Activated CD8-positive, alpha-beta T cell treated with anti-CD3 and anti-CD28 coated beads, Interleukin-2, amount 10 ng/mL, durations not matched to agents 7 days and 5 days (primary cell): Measurements from ENCODE around the gene ANKRD35. TPM values are rescaled to one million over a fixed set of nuclear protein-coding genes. Genes with fewer than 3 reads are reported as not detected.
A peak's percentile ranks its signal among the peaks of the same experiment; 100 is the strongest.

ENCODE experiments used
- ATAC-seq: fragments of 150-1000 bp; cut with Tn5 transposase; one replicate; pipeline ENCODE4 v1.10.0; 2021; ENCODE audit warnings: moderate library complexity
- CTCF ChIA-PET: fragments of 350-600 bp; sonication (Branson Sonifier 250); formaldehyde crosslinking; loops from one replicate; lab custom pipeline; 2021; ENCODE audit warnings: antibody characterized with exemption; lab: Charles Lee
- POLR2A ChIA-PET: fragments of 350-600 bp; sonication (Branson Sonifier 250); formaldehyde crosslinking; loops from one replicate; lab custom pipeline; 2021; ENCODE audit warnings: antibody characterized with exemption; lab: Charles Lee
- DNase-seq: peaks from one replicate; pipeline ENCODE4 v3.0.0-alpha.2; 2020
- H3K27ac Mint-ChIP-seq: one replicate; pipeline ENCODE4 v1.8.0; 2021; ENCODE audit warnings: mild to moderate bottlenecking, mixed read lengths
- H3K27me3 Mint-ChIP-seq: one replicate; pipeline ENCODE4 v1.8.0; 2021; ENCODE audit warnings: low read depth, mixed read lengths
- H3K36me3 Mint-ChIP-seq: one replicate; pipeline ENCODE4 v1.8.0; 2021; ENCODE audit warnings: low read depth, mixed read lengths
- H3K4me1 Mint-ChIP-seq: one replicate; pipeline ENCODE4 v1.8.0; 2021; ENCODE audit warnings: low read depth, mixed read lengths
- H3K4me3 Mint-ChIP-seq: one replicate; pipeline ENCODE4 v1.8.0; 2021; ENCODE audit warnings: mild to moderate bottlenecking, mixed read lengths
- H3K9me3 Mint-ChIP-seq: one replicate; pipeline ENCODE4 v1.8.0; 2022; ENCODE audit warnings: mixed read lengths; ENCODE audit not compliant: insufficient read depth
- total RNA-seq, 2 experiments: library from RNA; stranded (reverse); gene quantifications; one replicate each; pipeline ENCODE4 v1.2.3, GENCODE V29; 2021

The ANKRD35 gene
- total RNA-seq, 2 experiments from 2014 or later, result 0.76 to 1.1 TPM

DNA sequence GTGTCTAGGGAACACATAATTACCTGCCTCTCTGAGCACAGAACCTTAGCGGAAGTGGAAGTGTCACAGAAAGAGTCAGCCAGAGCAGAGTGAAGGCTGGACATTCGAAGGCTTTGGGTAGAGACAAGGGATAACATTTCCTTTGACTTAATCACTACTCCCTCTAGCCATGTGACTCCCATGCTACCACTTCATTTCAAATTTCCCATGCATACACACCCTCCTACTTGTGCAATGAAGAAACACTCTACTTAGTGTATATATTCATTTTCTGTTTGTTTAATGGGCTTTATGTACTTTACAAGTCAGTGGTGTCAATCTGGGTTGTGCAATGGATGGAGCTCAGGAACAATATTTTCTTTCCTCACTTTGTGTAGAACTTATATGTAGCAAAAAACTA lies 6.9 kb downstream of the ANKRD35 start:
- Mint-ChIP-seq H3K36me3 (no peaks in the 10 kb centered on the region), H3K27ac (no peak overlapping the region), H3K4me1 (no peaks in the 10 kb centered on the region), H3K27me3 (peaks cover 24% of the 10 kb centered on the region), H3K4me3 (no peak overlapping the region), H3K9me3 (no peaks in the 10 kb centered on the region)
- POLR2A ChIA-PET, result interaction anchor here (1.1 to 1.3 kb wide), 2 partner anchors 51 to 80 kb away, joined by 3 to 5 read pairs; partner anchors contain the start of gene LIX1L
- CTCF ChIA-PET, result interaction anchor here (1.1 to 3.7 kb wide), 4 partner anchors 13 to 33 kb away, joined by 4 to 26 read pairs (median 10); partner anchors contain the start of genes ITGA10, NUDT17 and PIAS3
- DNase-seq, result no peak
- ATAC-seq, result no peak

- Mint-ChIP-seq H3K4me1 (peaks cover 2% of the 10 kb centered on the region), H3K27ac (no peak overlapping the region), H3K9me3 (no peaks in the 10 kb centered on the region), H3K4me3 (no peak overlapping the region), H3K27me3 (peaks cover 19% of the 10 kb centered on the region), H3K36me3 (no peaks in the 10 kb centered on the region)
- DNase-seq (no peak), ATAC-seq (no peak)
- ChIA-PET CTCF (interaction anchor here (1.5 to 3.7 kb wide), 3 partner anchors 14 to 32 kb away, joined by 8 to 26 read pairs (median 12); partner anchors contain the start of genes NUDT17 and PIAS3), POLR2A (interaction anchor here (1.3 kb wide), 1 partner anchor 80 kb away, joined by 5 read pairs; the partner anchor contains the start of gene LIX1L)
Observed at GRCh38 chr1:145877923-145878486, 7.7 kb downstream of the ANKRD35 start.

DNA sequence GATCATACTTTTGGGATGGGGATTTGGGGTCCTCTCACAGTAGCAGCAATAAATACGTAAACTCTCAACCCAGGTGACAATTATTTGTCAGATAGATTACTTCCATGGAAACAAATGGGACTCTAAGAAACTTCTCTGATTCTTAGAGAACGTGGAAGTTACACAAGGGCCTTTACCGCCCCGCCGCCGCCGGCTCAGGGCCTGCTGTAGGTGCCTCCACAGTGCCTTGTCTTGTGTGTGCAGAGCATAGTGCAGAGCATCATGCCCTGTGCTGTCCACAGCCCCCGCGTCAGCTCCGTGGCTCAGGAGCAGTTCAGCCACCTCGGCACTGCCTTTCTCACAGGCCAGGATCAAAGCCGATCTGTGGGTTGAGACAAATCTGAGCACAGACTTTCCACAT lies 11.0 kb downstream of the ANKRD35 start:
- H3K4me1 Mint-ChIP-seq, result peaks cover 20% of the 10 kb centered on the region
- H3K27me3 Mint-ChIP-seq, result peaks cover 10% of the 10 kb centered on the region
- ChIA-PET POLR2A (interaction anchor here (1.2 kb wide), 1 partner anchor 18 kb away, joined by 3 read pairs; no protein-coding TSS in a partner anchor), CTCF (interaction anchor here (1.0 to 1.4 kb wide), 3 partner anchors 16 to 29 kb away, joined by 3 to 7 read pairs (median 4); partner anchors contain the start of genes NUDT17 and PIAS3)
- H3K27ac Mint-ChIP-seq, result no peak overlapping the region
- no peak overlapping the region for H3K4me3 Mint-ChIP-seq
- no peaks in the 10 kb centered on the region for H3K36me3 Mint-ChIP-seq
- ATAC-seq, result no peak
- DNase-seq, result no peak
- no peaks in the 10 kb centered on the region for H3K9me3 Mint-ChIP-seq

- H3K36me3 Mint-ChIP-seq, result no peaks in the 10 kb centered on the region
- H3K9me3 Mint-ChIP-seq, result no peaks in the 10 kb centered on the region
- DNase-seq (peak; percentile 59), ATAC-seq (peak; percentile 92)
- H3K4me3 Mint-ChIP-seq, result peak overlapping the region; percentile 67
- H3K4me1 Mint-ChIP-seq, result peaks cover 20% of the 10 kb centered on the region
- ChIA-PET CTCF (interaction anchor here (0.8 to 6.2 kb wide), 15 partner anchors 8 to 163 kb away, joined by 3 to 98 read pairs (median 4); partner anchors contain the start of genes ANKRD34A, ANKRD35, NUDT17 and PIAS3), POLR2A (interaction anchor here (0.6 to 2.7 kb wide), 7 partner anchors 9 to 122 kb away, joined by 3 to 16 read pairs (median 5); partner anchors contain the start of genes PEX11B, PIAS3 and RBM8A)
- H3K27me3 Mint-ChIP-seq, result peaks cover 17% of the 10 kb centered on the region
- H3K27ac Mint-ChIP-seq, result peak overlapping the region; percentile 81
Observed at GRCh38 chr1:145871994-145872924, 13.4 kb downstream of the ANKRD35 start.

- Mint-ChIP-seq H3K27me3 (peaks cover 24% of the 10 kb centered on the region), H3K4me1 (peaks cover 20% of the 10 kb centered on the region), H3K36me3 (no peaks in the 10 kb centered on the region), H3K27ac (no peak overlapping the region), H3K4me3 (no peak overlapping the region), H3K9me3 (no peaks in the 10 kb centered on the region)
- ChIA-PET CTCF (interaction anchor here (1.6 to 6.2 kb wide), 3 partner anchors 9 to 24 kb away, joined by 8 to 98 read pairs (median 10); partner anchors contain the start of genes NUDT17 and PIAS3), POLR2A (no interaction called here)
- ATAC-seq (no peak), DNase-seq (no peak)
Observed at GRCh38 chr1:145868232-145868631, 17.4 kb downstream of the ANKRD35 start.

GRCh38 chr1:145863282-145864018 lies 22.2 kb downstream of the ANKRD35 start:
- Mint-ChIP-seq H3K9me3 (no peaks in the 10 kb centered on the region), H3K4me3 (no peak overlapping the region), H3K27me3 (peaks cover 27% of the 10 kb centered on the region), H3K27ac (no peak overlapping the region), H3K4me1 (peaks cover 6% of the 10 kb centered on the region), H3K36me3 (no peaks in the 10 kb centered on the region)
- ChIA-PET POLR2A (no interaction called here), CTCF (interaction anchor here (12.5 kb wide), 1 partner anchor 17 kb away, joined by 271 read pairs; the partner anchor contains the start of gene NUDT17)
- ATAC-seq, result no peak
- DNase-seq, result no peak

GRCh38 chr1:145859491-145860023 lies 26.1 kb downstream of the ANKRD35 start:
- peak; percentile 84 for DNase-seq
- H3K27me3 Mint-ChIP-seq, result peaks cover 11% of the 10 kb centered on the region
- peak; percentile 80 for ATAC-seq

GRCh38 chr1:145858901-145859490 lies 26.7 kb downstream of the ANKRD35 start, which contains the start of gene PIAS3:
Gene PIAS3 (minus strand): TSS chr1:145859081. CDS start chr1:145858990, 91 bp downstream.
- CTCF ChIA-PET, result interaction anchor here (0.8 to 12.5 kb wide), 22 partner anchors 10 to 179 kb away, joined by 3 to 271 read pairs (median 8); partner anchors contain the start of genes ANKRD34A, ANKRD35, ITGA10 and NUDT17
- Mint-ChIP-seq H3K36me3 (peaks cover 9% of the 10 kb centered on the region), H3K27ac (peak within 1 kb of the TSS; percentile 87), H3K4me3 (peak within 1 kb of the TSS; percentile 95), H3K4me1 (peaks cover 21% of the 10 kb centered on the region), H3K27me3 (peaks cover 11% of the 10 kb centered on the region), H3K9me3 (no peaks in the 10 kb centered on the region)
- ATAC-seq (peak; percentile 86), DNase-seq (peak; percentile 91)
- POLR2A ChIA-PET, result interaction anchor here (0.5 to 4.6 kb wide), 19 partner anchors 11 to 308 kb away, joined by 3 to 38 read pairs (median 4); partner anchors contain the start of genes ANKRD34A, LIX1L, NUDT17 and PEX11B

More at GRCh38 chr1:145859491-145860023, 26.1 kb downstream of the ANKRD35 start:
- H3K9me3 Mint-ChIP-seq, result no peaks in the 10 kb centered on the region
- peak overlapping the region; percentile 87 for H3K27ac Mint-ChIP-seq
- CTCF ChIA-PET, result interaction anchor here (0.8 to 12.5 kb wide), 23 partner anchors 9 to 178 kb away, joined by 3 to 271 read pairs (median 7); partner anchors contain the start of genes ANKRD34A, ANKRD35, ITGA10 and NUDT17
- H3K4me1 Mint-ChIP-seq, result peaks cover 21% of the 10 kb centered on the region
- H3K36me3 Mint-ChIP-seq, result peaks cover 7% of the 10 kb centered on the region
- POLR2A ChIA-PET, result interaction anchor here (0.5 to 4.6 kb wide), 16 partner anchors 11 to 308 kb away, joined by 3 to 38 read pairs (median 7); partner anchors contain the start of genes ANKRD34A, LIX1L, NUDT17 and PEX11B
- peak overlapping the region; percentile 95 for H3K4me3 Mint-ChIP-seq

DNA sequence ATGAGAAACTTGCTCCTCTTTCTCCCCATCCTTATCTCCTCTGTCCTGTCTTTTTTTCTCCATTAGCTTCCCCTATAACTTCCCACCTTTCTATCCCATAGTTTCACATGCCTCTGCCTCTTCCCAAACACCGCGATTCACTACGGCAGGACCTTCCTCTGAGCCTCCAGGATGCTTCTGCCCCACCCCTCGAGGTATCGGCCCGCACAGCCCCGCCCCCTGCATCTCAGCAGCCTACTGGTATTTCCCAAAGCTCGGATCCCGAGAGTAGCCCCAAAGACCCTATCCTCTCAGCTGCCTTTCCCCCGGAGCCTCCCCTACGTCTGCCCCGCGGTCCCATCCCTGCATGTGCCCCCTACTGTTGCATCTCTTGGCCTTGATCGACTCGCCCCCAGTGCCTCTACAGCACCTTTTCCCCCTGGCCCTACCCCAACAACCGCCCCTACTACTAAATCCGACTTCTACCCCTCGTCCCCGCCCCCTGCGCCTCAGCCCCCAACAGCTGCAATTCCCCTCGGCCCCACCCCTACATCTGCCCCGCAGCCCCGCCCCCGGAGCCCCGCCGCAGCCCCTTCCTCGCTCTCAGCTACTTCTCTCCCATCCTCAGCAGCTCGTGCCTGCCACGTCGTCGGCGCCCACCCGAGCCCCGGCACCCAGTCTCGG lies 27.3 kb downstream of the ANKRD35 start:
- Mint-ChIP-seq H3K36me3 (peaks cover 13% of the 10 kb centered on the region), H3K9me3 (no peaks in the 10 kb centered on the region), H3K4me1 (peaks cover 21% of the 10 kb centered on the region), H3K4me3 (peak overlapping the region; percentile 95), H3K27ac (peak overlapping the region; percentile 87), H3K27me3 (peaks cover 5% of the 10 kb centered on the region)
- ChIA-PET CTCF (interaction anchor here (0.8 to 12.5 kb wide), 21 partner anchors 10 to 179 kb away, joined by 3 to 271 read pairs (median 8); partner anchors contain the start of genes ANKRD35, ITGA10, NUDT17 and PEX11B), POLR2A (interaction anchor here (0.7 to 4.6 kb wide), 14 partner anchors 10 to 193 kb away, joined by 3 to 38 read pairs (median 10); partner anchors contain the start of genes ANKRD34A, LIX1L, NUDT17 and PEX11B)
- DNase-seq, result peak; percentile 64
- ATAC-seq, result peak; percentile 47
